ENCODE results near the gene PHF20.
"Not testable (repeated sequence)": the region's sequence is repeated elsewhere in the genome, so short reads cannot be mapped to it uniquely, and the experiment has no call there.

Gene PHF20

GRCh38 chr20:35768731-35769664 is 2.8 kb upstream of the PHF20 start:
- peak overlapping the region; percentile 25 for H3K9ac ChIP-seq (ENCODE audit: low read length)
- H3K27me3 ChIP-seq (ENCODE audit: control insufficient read depth, insufficient read depth, low read length): peaks cover 11% of the 10 kb centered on the region
- no peaks in the 10 kb centered on the region for H3K9me3 ChIP-seq (ENCODE audit: control insufficient read depth, low read depth, low read length)
- H3K4me3 ChIP-seq (ENCODE audit: low read length): no peak overlapping the region
- H3K36me3 ChIP-seq (ENCODE audit: control insufficient read depth, low read depth, low read length): no peaks in the 10 kb centered on the region
- peaks cover 28% of the 10 kb centered on the region for H3K4me1 ChIP-seq (ENCODE audit: control insufficient read depth, low read depth, low read length)
- peak overlapping the region; percentile 52 for H3K27ac ChIP-seq (ENCODE audit: low read length)

GRCh38 chr20:35771367-35771688 is 487 bp upstream of the PHF20 start:
- peak overlapping the region; percentile 23 for H3K4me3 ChIP-seq (ENCODE audit: low read length)
- H3K9me3 ChIP-seq (ENCODE audit: control insufficient read depth, low read depth, low read length): no peaks in the 10 kb centered on the region
- H3K4me1 ChIP-seq (ENCODE audit: control insufficient read depth, low read depth, low read length): peaks cover 28% of the 10 kb centered on the region
- peaks cover 8% of the 10 kb centered on the region for H3K36me3 ChIP-seq (ENCODE audit: control insufficient read depth, low read depth, low read length)
- H3K27ac ChIP-seq (ENCODE audit: low read length): no peak overlapping the region
- H3K9ac ChIP-seq (ENCODE audit: low read length): no peak overlapping the region
- peaks cover 11% of the 10 kb centered on the region for H3K27me3 ChIP-seq (ENCODE audit: control insufficient read depth, insufficient read depth, low read length)

DNA sequence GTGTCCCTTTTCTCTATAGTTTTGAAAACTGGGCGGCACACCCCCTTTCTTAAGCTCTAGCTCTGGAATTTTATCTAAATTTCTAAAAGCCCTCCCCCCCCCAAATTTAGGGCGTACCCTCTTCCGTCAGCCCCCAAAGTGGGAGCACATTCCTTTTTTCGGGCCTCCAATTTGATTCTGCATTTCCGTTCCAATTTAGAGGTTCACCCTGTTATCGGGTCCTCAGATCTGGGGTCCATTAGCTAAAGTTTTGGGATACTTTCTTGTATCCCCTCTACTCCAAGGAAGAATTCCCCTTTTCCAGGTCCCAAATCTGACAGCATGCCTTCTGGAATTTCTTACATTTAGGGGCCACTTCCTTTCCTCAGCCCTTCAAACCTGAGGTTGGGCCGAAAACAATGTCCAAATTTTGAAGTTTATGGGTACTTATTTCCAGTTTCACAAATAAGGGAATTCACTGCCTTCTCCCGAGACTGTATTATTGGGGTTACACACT is 796 bp downstream of the PHF20 start:
- peaks cover 8% of the 10 kb centered on the region for H3K36me3 ChIP-seq (ENCODE audit: control insufficient read depth, low read depth, low read length)
- peak overlapping the region; percentile 43 for H3K27ac ChIP-seq (ENCODE audit: low read length)
- H3K9ac ChIP-seq (ENCODE audit: low read length): peak overlapping the region; percentile 75
- H3K27me3 ChIP-seq (ENCODE audit: control insufficient read depth, insufficient read depth, low read length): peaks cover 11% of the 10 kb centered on the region
- peaks cover 28% of the 10 kb centered on the region for H3K4me1 ChIP-seq (ENCODE audit: control insufficient read depth, low read depth, low read length)
- peak overlapping the region; percentile 90 for H3K4me3 ChIP-seq (ENCODE audit: low read length)
- no peaks in the 10 kb centered on the region for H3K9me3 ChIP-seq (ENCODE audit: control insufficient read depth, low read depth, low read length)

DNA sequence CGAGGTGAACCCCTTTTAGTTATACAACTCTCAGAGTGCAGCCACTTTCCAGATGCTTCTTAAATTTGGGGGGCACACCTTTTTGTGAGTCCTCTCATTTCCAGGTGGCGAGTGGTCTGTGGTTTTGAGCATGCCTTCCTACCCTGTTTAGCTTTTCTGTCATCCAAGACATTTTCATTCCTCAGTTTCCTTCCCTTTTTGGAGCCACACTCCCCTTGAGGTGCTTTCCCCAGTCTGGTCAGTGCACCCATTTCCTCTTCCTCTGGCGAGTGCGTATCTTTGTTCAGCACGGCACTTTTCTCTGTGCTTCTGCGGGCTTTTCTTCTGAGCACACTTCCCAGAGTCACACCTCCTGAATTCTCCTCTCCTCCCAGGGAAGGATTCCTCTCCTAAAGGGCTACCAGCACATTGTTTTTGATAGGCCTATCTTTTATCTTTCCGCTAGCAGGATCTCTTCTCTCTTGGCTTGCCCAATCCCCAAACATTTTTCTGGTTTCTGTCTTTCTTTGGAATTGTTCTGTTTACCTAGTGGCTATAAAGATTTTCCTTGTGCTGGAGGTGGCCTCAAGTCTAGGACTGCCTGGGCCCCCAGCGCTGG is 1.4 kb downstream of the PHF20 start:
- H3K4me3 ChIP-seq (ENCODE audit: low read length): peak overlapping the region; percentile 90
- no peak overlapping the region for H3K27ac ChIP-seq (ENCODE audit: low read length)
- H3K36me3 ChIP-seq (ENCODE audit: control insufficient read depth, low read depth, low read length): peaks cover 8% of the 10 kb centered on the region
- no peaks in the 10 kb centered on the region for H3K9me3 ChIP-seq (ENCODE audit: control insufficient read depth, low read depth, low read length)
- H3K4me1 ChIP-seq (ENCODE audit: control insufficient read depth, low read depth, low read length): peaks cover 26% of the 10 kb centered on the region
- H3K9ac ChIP-seq (ENCODE audit: low read length): peak overlapping the region; percentile 75
- peaks cover 11% of the 10 kb centered on the region for H3K27me3 ChIP-seq (ENCODE audit: control insufficient read depth, insufficient read depth, low read length)

DNA sequence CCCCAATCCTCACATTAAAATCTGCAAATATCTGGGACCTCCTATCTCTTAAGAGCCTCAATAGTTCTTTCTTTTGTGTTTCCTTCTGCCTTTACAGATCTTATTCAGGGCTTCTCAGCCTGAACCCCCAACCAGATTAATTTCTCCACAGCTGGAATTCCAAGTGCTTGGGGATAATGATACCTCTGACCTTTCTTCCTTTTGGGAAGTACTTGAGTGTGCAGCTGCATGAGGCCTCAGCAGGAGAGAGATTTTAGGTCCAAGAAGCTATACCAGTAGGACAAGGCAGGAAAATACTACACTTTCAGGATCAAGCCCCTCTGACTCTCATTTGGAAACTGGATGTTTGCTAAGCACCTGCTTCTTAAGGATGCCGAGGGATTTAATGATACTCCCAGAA is 2.6 kb downstream of the PHF20 start:
- Histone ChIP-seq H3K4me3 (ENCODE audit: low read length) (no peak overlapping the region), H3K27ac (ENCODE audit: low read length) (no peak overlapping the region), H3K9ac (ENCODE audit: low read length) (no peak overlapping the region)

GRCh38 chr20:35776513-35777101 is 4.8 kb downstream of the PHF20 start:
- peaks cover under 1% of the 10 kb centered on the region for H3K27me3 ChIP-seq (ENCODE audit: control insufficient read depth, insufficient read depth, low read length)
- H3K9ac ChIP-seq (ENCODE audit: low read length): no peak overlapping the region
- H3K9me3 ChIP-seq (ENCODE audit: control insufficient read depth, low read depth, low read length): no peaks in the 10 kb centered on the region
- H3K4me1 ChIP-seq (ENCODE audit: control insufficient read depth, low read depth, low read length): peaks cover 13% of the 10 kb centered on the region
- no peak overlapping the region for H3K4me3 ChIP-seq (ENCODE audit: low read length)
- H3K36me3 ChIP-seq (ENCODE audit: control insufficient read depth, low read depth, low read length): peaks cover 12% of the 10 kb centered on the region
- no peak overlapping the region for H3K27ac ChIP-seq (ENCODE audit: low read length)

More for the DNA sequence above, 2.6 kb downstream of the PHF20 start:
- H3K4me1 ChIP-seq (ENCODE audit: control insufficient read depth, low read depth, low read length): peaks cover 15% of the 10 kb centered on the region
- peaks cover 12% of the 10 kb centered on the region for H3K36me3 ChIP-seq (ENCODE audit: control insufficient read depth, low read depth, low read length)
- H3K27me3 ChIP-seq (ENCODE audit: control insufficient read depth, insufficient read depth, low read length): peaks cover 11% of the 10 kb centered on the region
- H3K9me3 ChIP-seq (ENCODE audit: control insufficient read depth, low read depth, low read length): no peaks in the 10 kb centered on the region

- not testable (repeated sequence) for H3K27me3 ChIP-seq (ENCODE audit: control insufficient read depth, insufficient read depth, low read length); H3K9ac ChIP-seq (ENCODE audit: low read length); H3K9me3 ChIP-seq (ENCODE audit: control insufficient read depth, low read depth, low read length); H3K27ac ChIP-seq (ENCODE audit: low read length); H3K4me3 ChIP-seq (ENCODE audit: low read length); H3K4me1 ChIP-seq (ENCODE audit: control insufficient read depth, low read depth, low read length)
- H3K36me3 ChIP-seq (ENCODE audit: control insufficient read depth, low read depth, low read length): peaks cover 15% of the 10 kb centered on the region
These were observed 12.0 kb downstream of the PHF20 start for GRCh38 chr20:35783811-35784210.

DNA sequence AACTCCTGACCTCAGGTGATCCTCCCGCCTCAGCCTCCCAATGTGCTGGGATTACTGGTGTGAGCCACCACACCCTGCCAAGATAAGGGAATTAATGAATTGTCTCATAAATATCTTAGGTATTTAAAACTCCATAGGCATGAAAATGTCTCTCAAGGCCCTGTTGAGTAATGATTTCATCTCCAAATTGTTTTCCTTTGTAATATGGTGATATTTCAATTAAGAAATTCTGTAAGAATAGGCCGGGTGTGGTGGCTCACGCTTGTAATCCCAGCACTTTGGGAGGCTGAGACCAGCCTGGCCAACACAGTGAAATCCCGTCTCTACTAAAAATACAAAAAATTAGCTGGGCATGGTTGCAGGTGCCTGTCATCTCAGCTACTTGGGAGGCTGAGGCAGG is 13.7 kb downstream of the PHF20 start:
- H3K9me3 ChIP-seq (ENCODE audit: control insufficient read depth, low read depth, low read length); H3K9ac ChIP-seq (ENCODE audit: low read length): not testable (repeated sequence)
- peaks cover 12% of the 10 kb centered on the region for H3K36me3 ChIP-seq (ENCODE audit: control insufficient read depth, low read depth, low read length)

DNA sequence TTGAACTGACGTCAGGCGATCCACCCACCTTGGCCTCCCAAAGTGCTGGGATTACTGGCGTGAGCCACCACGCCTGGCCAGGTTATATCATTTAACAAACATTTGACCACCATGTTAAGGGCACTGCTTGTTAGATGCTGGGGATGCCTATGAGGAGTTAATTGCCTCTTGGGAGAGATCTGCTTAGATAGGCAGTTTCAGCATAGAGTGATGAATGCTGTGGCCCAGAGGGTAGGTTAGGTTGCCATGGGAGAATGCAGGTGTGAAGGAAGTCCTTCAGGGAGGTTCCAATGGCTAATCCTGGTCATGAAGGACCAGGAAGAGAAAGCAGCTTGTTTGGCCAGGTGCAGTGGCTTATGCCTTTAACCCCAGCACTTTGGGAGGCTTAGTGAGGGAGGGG is 17.0 kb downstream of the PHF20 start:
- Histone ChIP-seq H3K27ac (ENCODE audit: low read length) (no peak overlapping the region), H3K27me3 (ENCODE audit: control insufficient read depth, insufficient read depth, low read length) (no peaks in the 10 kb centered on the region), H3K4me1 (ENCODE audit: control insufficient read depth, low read depth, low read length) (no peaks in the 10 kb centered on the region), H3K36me3 (ENCODE audit: control insufficient read depth, low read depth, low read length) (no peaks in the 10 kb centered on the region), H3K4me3 (ENCODE audit: low read length) (no peak overlapping the region), H3K9ac (ENCODE audit: low read length) (no peak overlapping the region), H3K9me3 (ENCODE audit: control insufficient read depth, low read depth, low read length) (no peaks in the 10 kb centered on the region)

More for the DNA sequence above, 13.7 kb downstream of the PHF20 start:
- H3K4me1 ChIP-seq (ENCODE audit: control insufficient read depth, low read depth, low read length); H3K27ac ChIP-seq (ENCODE audit: low read length); H3K4me3 ChIP-seq (ENCODE audit: low read length); H3K27me3 ChIP-seq (ENCODE audit: control insufficient read depth, insufficient read depth, low read length): not testable (repeated sequence)

GRCh38 chr20:35791097-35791496 is 19.3 kb downstream of the PHF20 start:
- H3K9ac ChIP-seq (ENCODE audit: low read length): no peak overlapping the region
- no peaks in the 10 kb centered on the region for H3K36me3 ChIP-seq (ENCODE audit: control insufficient read depth, low read depth, low read length)
- H3K9me3 ChIP-seq (ENCODE audit: control insufficient read depth, low read depth, low read length): no peaks in the 10 kb centered on the region
- H3K27ac ChIP-seq (ENCODE audit: low read length): no peak overlapping the region
- no peaks in the 10 kb centered on the region for H3K4me1 ChIP-seq (ENCODE audit: control insufficient read depth, low read depth, low read length)
- no peaks in the 10 kb centered on the region for H3K27me3 ChIP-seq (ENCODE audit: control insufficient read depth, insufficient read depth, low read length)
- H3K4me3 ChIP-seq (ENCODE audit: low read length): no peak overlapping the region

DNA sequence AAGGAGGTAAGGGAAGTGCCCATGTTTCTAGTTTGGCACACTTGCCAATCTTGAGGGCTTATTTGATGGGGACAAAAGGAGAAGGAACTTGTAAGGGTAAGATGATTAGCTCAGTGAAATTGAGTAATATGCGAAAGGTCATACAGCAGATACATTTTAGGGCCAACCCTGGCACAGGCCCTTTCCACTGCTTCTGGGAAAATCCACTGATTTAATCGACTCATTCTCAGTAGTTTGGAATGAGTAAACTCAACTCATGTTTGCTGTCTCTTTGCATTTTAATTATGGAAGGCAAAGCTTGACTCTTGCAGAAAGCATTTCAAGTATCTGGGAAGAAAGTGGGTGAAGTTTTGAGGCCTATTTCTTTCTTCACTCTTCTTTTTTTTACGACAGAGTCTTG is 20.0 kb downstream of the PHF20 start:
- no peaks in the 10 kb centered on the region for H3K27me3 ChIP-seq (ENCODE audit: control insufficient read depth, insufficient read depth, low read length)
- H3K9me3 ChIP-seq (ENCODE audit: control insufficient read depth, low read depth, low read length): no peaks in the 10 kb centered on the region
- H3K4me3 ChIP-seq (ENCODE audit: low read length): no peak overlapping the region
- no peaks in the 10 kb centered on the region for H3K36me3 ChIP-seq (ENCODE audit: control insufficient read depth, low read depth, low read length)
- H3K27ac ChIP-seq (ENCODE audit: low read length): no peak overlapping the region
- H3K4me1 ChIP-seq (ENCODE audit: control insufficient read depth, low read depth, low read length): no peaks in the 10 kb centered on the region
- H3K9ac ChIP-seq (ENCODE audit: low read length): no peak overlapping the region

Data from iPS-18a (cell line).